K562 (cell line): ENCODE measurements around the gene MTX3. TPM values are rescaled to one million over a fixed set of nuclear protein-coding genes. Genes with fewer than 3 reads are reported as not detected.
A peak's percentile ranks its signal among the peaks of the same experiment; 100 is the strongest.

Source experiments
- ATAC-seq: fragments of 200-7000 bp; cut with Tn5 transposase; 3 replicates; pipeline ENCODE4 v1.9.1; 2020; ENCODE audit warnings: moderate library complexity
- BruUV-seq: library from RNA; stranded (reverse); fragments of 400-500 nt; replicated peaks from 2 replicates; lab custom pipeline; 2021; lab: Mats Ljungman, UMichigan
- CTCF ChIA-PET: fragments of 300-600 bp; formaldehyde crosslinking; extraction: SDS; loops from one replicate; lab custom pipeline; 2021; ENCODE audit warnings: low intra/inter-chr PET ratio; lab: Yijun Ruan, JAX
- POLR2A ChIA-PET: fragments of 300-600, 350-650 bp; sonication (Branson Sonifier 250); formaldehyde crosslinking; extraction: SDS; loops from one replicate; lab custom pipeline; 2021; ENCODE audit warnings: antibody characterized with exemption, inconsistent platforms; lab: Yijun Ruan, JAX
- DNase-seq, 4 experiments: peaks; one replicate each; pipeline versions ENCODE4 v3.0.0 to v3.0.0-alpha.2; 2011 to 2018; ENCODE audit warnings: low spot score in 3 of 4, mixed read lengths in 3 of 4; ENCODE audit errors: extremely low read depth in 1 of 4
- FAIRE-seq: peaks from 2 replicates; lab custom pipeline; 2011; peaks lifted over from hg19 to GRCh38; lab: Jason Lieb, UNC
- H2AFZ ChIP-seq: 2 replicates; pipeline ENCODE4 v1.6.0; 2011; ENCODE audit warnings: low read depth, low read length, control low read depth, inconsistent platforms
- H3K27ac ChIP-seq: fragments of 200-600 bp; 3 replicates; pipeline ENCODE4 v1.8.0; 2011; ENCODE audit warnings: low read depth, mild to moderate bottlenecking, control low read depth, inconsistent platforms, low read length, moderate library complexity, mixed read lengths; ENCODE audit errors: extremely low read depth
- H3K27me3 ChIP-seq, 2 experiments: fragments of 300-600 bp in 1 of 2; 2 replicates in 1 of 2; 3 replicates in 1 of 2; pipeline versions ENCODE4 v1.6.0 to v1.8.0; 2011; ENCODE audit warnings: inconsistent platforms in 2 of 2, low read length in 2 of 2, mild to moderate bottlenecking in 1 of 2, mixed read lengths in 1 of 2, moderate library complexity in 1 of 2; ENCODE audit not compliant: control insufficient read depth in 2 of 2, insufficient read depth in 2 of 2
- H3K36me3 ChIP-seq: fragments of 300-600 bp; 3 replicates; pipeline ENCODE4 v1.8.0; 2011; ENCODE audit warnings: mild to moderate bottlenecking, low read length, inconsistent platforms; ENCODE audit not compliant: control insufficient read depth, insufficient read depth
- H3K4me1 ChIP-seq, 2 experiments: fragments of 200-600 bp in 1 of 2; replicated peaks in 1 of 2; 2 replicates in 1 of 2; 3 replicates in 1 of 2; pipeline versions ENCODE4 v1.5.1 to v1.8.0; 2011; ENCODE audit warnings: inconsistent platforms in 2 of 2, low read length in 2 of 2, mild to moderate bottlenecking in 1 of 2, mixed read lengths in 1 of 2, moderate library complexity in 1 of 2; ENCODE audit not compliant: control insufficient read depth in 2 of 2, insufficient read depth in 2 of 2
- H3K4me2 ChIP-seq: 2 replicates; pipeline ENCODE4 v1.6.1; 2011; ENCODE audit warnings: low read length, control low read depth, inconsistent platforms, mixed read lengths; ENCODE audit not compliant: insufficient read depth
- H3K4me3 ChIP-seq: fragments of 200-600 bp; sonication (generic), shearing (Covaris generic); 2 replicates; pipeline ENCODE4 v1.5.1; 2016; ENCODE audit warnings: control low read depth, inconsistent platforms
- H3K79me2 ChIP-seq: fragments of 200-600 bp; 3 replicates; pipeline ENCODE4 v1.8.0; 2011; ENCODE audit warnings: low read length, inconsistent platforms; ENCODE audit not compliant: control insufficient read depth, insufficient read depth
- H3K9ac ChIP-seq, 2 experiments: 2 replicates each; pipeline versions ENCODE4 v1.6.0 to v1.6.1; 2011; ENCODE audit warnings: low read depth in 2 of 2, low read length in 2 of 2, control low read depth in 1 of 2, inconsistent platforms in 1 of 2, mild to moderate bottlenecking in 1 of 2, mixed read lengths in 1 of 2; ENCODE audit not compliant: insufficient read depth in 1 of 2
- H3K9me1 ChIP-seq: one replicate; pipeline ENCODE4 v1.6.0; 2011; ENCODE audit warnings: inconsistent platforms, mild to moderate bottlenecking, low read length, moderate library complexity; ENCODE audit not compliant: control insufficient read depth, insufficient read depth
- H3K9me3 ChIP-seq: replicated peaks from 2 replicates; pipeline ENCODE4 v1.5.1; 2011; ENCODE audit warnings: low read depth, low read length, inconsistent platforms; ENCODE audit not compliant: control insufficient read depth, insufficient read depth
- H4K20me1 ChIP-seq: replicated peaks from 2 replicates; pipeline ENCODE4 v1.6.1; 2011; ENCODE audit warnings: low read length, inconsistent platforms, mixed read lengths; ENCODE audit not compliant: control insufficient read depth, insufficient read depth
- CEBPB ChIP-seq: fragments of 450-650 bp; IDR thresholded peaks from 2 replicates; pipeline ENCODE4 v1.6.1; 2016; ENCODE audit warnings: missing genetic modification characterization, missing compliant biosample characterization
- CEBPG ChIP-seq, 3 experiments: fragments of 200-800 bp in 1 of 3; sonication (Bioruptor generic) in 1 of 3; sonication (generic) in 1 of 3; formaldehyde crosslinking in 1 of 3; IDR thresholded peaks in 2 of 3; conservative IDR thresholded peaks in 1 of 3; 2 replicates each; pipeline versions ENCODE4 v1.6.1 to v1.8.0; 2016 to 2022; ENCODE audit warnings: missing compliant biosample characterization in 2 of 3, missing genetic modification characterization in 2 of 3, mild to moderate bottlenecking in 1 of 3, missing genetic modification reagents in 1 of 3
- ZNF316 ChIP-seq: fragments of 450-650 bp; IDR thresholded peaks from 2 replicates; pipeline ENCODE4 v1.6.1; 2016
- ZNF347 ChIP-seq: fragments of 450-650 bp; formaldehyde crosslinking; IDR thresholded peaks from 2 replicates; pipeline ENCODE4 v1.4.0; 2020; ENCODE audit warnings: low read depth, mild to moderate bottlenecking, moderate library complexity
- ZNF699 ChIP-seq: fragments of 250-450 bp; sonication (Bioruptor Pico); IDR thresholded peaks from 2 replicates; pipeline ENCODE4 v1.8.0; 2021; ENCODE audit warnings: mild to moderate bottlenecking, moderate library complexity; ENCODE audit not compliant: insufficient replicate concordance
- WGBS: fragments of 100-300 bp; shearing (Covaris generic); methylation state at CpG from one replicate; pipeline ENCODE4 v1.1.6; 2016; ENCODE audit warnings: low coverage, mixed read lengths; ENCODE audit not compliant: insufficient coverage; ENCODE audit errors: missing lambda C conversion rate; 5-methylcytosine and 5-hydroxymethylcytosine counted together
- in situ Hi-C: fragments of 300-500 bp; cut with MboI; formaldehyde crosslinking; loops from 4 replicates; pipeline ENCODE4 v1.15.0; 2018; ENCODE audit warnings: inconsistent platforms, mixed read lengths
- intact Hi-C: fragments of 100-400 bp; cut with micrococcal nuclease; formaldehyde crosslinking; loops from 2 replicates; pipeline ENCODE4 v1.14.2; 2022
- polyA plus RNA-seq, 8 experiments: library from polyadenylated mRNA; depleted of rRNA in 4 of 8; stranded (reverse) in 5 of 8; unstranded in 3 of 8; fragments of >200 nt; fragmentation: Nextera tagmentation in 2 of 8; fragmentation: Illumina TruSeq in 1 of 8; extraction: Ambion mirVana in 2 of 8; extraction: Trizol in 1 of 8; gene quantifications; 2 replicates each; pipeline versions ENCODE4 v1.2.1 to v1.2.3, GENCODE V29; 2011 to 2014; ENCODE audit warnings: inconsistent platforms in 1 of 8, missing spikeins in 1 of 8
- total RNA-seq, 7 experiments: library from RNA; depleted of rRNA in 6 of 7; stranded (reverse); fragments of >200 nt in 6 of 7; fragmentation: Illumina TruSeq in 2 of 7; extraction: Trizol in 2 of 7; gene quantifications; 2 replicates each; pipeline versions ENCODE4 v1.2.1 to v1.2.3, GENCODE V29; 2011 to 2021; ENCODE audit warnings: low replicate concordance in 1 of 7

The MTX3 gene
- total and polyA plus RNA-seq, 9 of the 15 experiments (the other 6 are each of a cell fraction or from before 2014, with no cell fraction given), result 0.04 to 0.36 (median 0.15) TPM; not detected in 1

DNA sequence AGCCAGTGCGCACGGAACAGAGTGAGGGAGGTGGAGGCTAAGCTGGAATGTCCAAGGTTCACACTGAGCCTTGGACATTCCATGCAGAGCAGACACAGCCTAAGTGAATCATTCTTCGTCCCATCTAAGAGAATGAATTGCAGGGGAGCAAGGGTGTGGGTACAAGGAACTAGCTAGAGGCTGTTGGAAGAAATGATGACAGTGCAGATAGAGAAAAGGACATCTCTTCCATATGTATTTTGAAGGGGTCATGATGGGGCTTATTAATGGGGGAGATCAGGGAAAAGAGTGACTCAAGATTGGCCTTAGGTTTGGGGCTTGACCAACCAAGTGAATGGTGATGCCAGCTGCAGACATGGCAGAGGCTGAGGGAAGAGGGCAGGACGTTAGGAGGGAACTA is 59.2 kb downstream of the MTX3 start:
- in situ Hi-C loops, result no loop called here

DNA sequence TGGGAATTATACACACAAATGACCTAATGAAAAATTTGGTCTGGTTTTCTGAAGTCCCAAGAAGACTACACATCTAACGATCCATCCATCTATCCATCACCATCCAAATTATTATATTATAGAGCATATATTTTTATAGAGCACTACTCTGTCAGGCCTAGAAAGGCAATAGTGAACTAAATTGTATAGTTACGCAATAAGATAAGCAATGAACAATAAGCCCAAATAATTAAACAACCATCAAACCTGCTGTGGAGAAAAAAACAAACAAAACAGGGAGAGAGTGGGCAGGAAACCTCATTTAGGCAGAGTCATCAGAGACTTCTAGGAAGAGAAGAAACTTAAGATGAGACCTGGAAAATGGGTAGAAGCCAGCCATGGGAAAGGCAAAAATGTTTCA is 59.7 kb downstream of the MTX3 start:
- Histone ChIP-seq H2AFZ (no peak overlapping the region), H4K20me1 (no peaks in the 10 kb centered on the region), H3K9ac (no peak overlapping the region), H3K27me3 (peaks cover 0 to 5% of the 10 kb centered on the region in 2 experiments; a peak in 1 of 5 replicates), H3K9me1 (no peaks in the 10 kb centered on the region), H3K4me3 (no peak overlapping the region), H3K9me3 (no peaks in the 10 kb centered on the region), H3K4me1 (no peaks in the 10 kb centered on the region), H3K79me2 (no peaks in the 10 kb centered on the region), H3K4me2 (no peak overlapping the region), H3K27ac (no peak overlapping the region), H3K36me3 (no peaks in the 10 kb centered on the region)
- intact Hi-C loops (no loop called here), in situ Hi-C loops (no loop called here)
- CTCF ChIA-PET, result no interaction called here
- TF ChIP-seq CEBPG (CRISPR knock-in tag; IDR thresholded peaks at IDR 0.05) (no peak), CEBPG (tag; conservative IDR thresholded peaks at IDR 0.05 in 1 of 2, IDR thresholded peaks at IDR 0.05 in 1 of 2) (peak in 1 of 2 experiments; percentile 83; a peak in 2 of 4 replicates), ZNF347 (no peak), CEBPB (tag) (peak; percentile 34; the same call in 1 of the 2 replicates)
- 5% methylated on average over 2 of the region's 2 CpGs for WGBS
- FAIRE-seq, result no peak
- DNase-seq, result no peak
- ATAC-seq, result no peak
- no TSS peak for BruUV-seq
- POLR2A ChIA-PET, result no interaction called here

More for the DNA sequence above, 59.2 kb downstream of the MTX3 start:
- no peaks in the 10 kb centered on the region for H3K79me2 ChIP-seq
- ATAC-seq, result no peak
- intact Hi-C loops, result no loop called here
- 0% methylated on average over 4 of the region's 4 CpGs for WGBS
- TF ChIP-seq ZNF316, result peak; percentile 42; the same call in 1 of the 2 replicates
- no peak for TF ChIP-seq ZNF699
- no peak overlapping the region for H3K4me3 ChIP-seq
- no peak overlapping the region for H2AFZ ChIP-seq
- no TSS peak for BruUV-seq
- no peaks in the 10 kb centered on the region for H3K36me3 ChIP-seq
- no peaks in the 10 kb centered on the region for H3K9me1 ChIP-seq
- H4K20me1 ChIP-seq, result no peaks in the 10 kb centered on the region
- no peak overlapping the region for H3K4me2 ChIP-seq
- no peak overlapping the region for H3K27ac ChIP-seq
- no peak for DNase-seq
- ChIA-PET CTCF (no interaction called here), POLR2A (no interaction called here)
- H3K4me1 ChIP-seq, result no peaks in the 10 kb centered on the region
- no peak overlapping the region for H3K9ac ChIP-seq
- H3K27me3 ChIP-seq, result peaks cover 0 to 5% of the 10 kb centered on the region in 2 experiments; a peak in 1 of 5 replicates
- FAIRE-seq, result no peak
- no peaks in the 10 kb centered on the region for H3K9me3 ChIP-seq
